Panc1 (cell line): ENCODE measurements around the gene BNIP5. TPM values are rescaled to one million over a fixed set of nuclear protein-coding genes. Genes with fewer than 3 reads are reported as not detected.

ENCODE experiments used
- ATAC-seq: fragments of 200-7000 bp; cut with Tn5 transposase; 2 replicates; pipeline ENCODE4 v1.9.1; 2020; ENCODE audit warnings: mild to moderate bottlenecking, moderate library complexity
- BruUV-seq: library from RNA; stranded (reverse); fragments of 400-500 nt; replicated peaks from 2 replicates; lab custom pipeline; 2021; lab: Mats Ljungman, UMichigan
- CTCF ChIA-PET: fragments of 300-600 bp; sonication (Branson Sonifier 250); formaldehyde crosslinking; loops from one replicate; lab custom pipeline; 2022; ENCODE audit warnings: antibody characterized with exemption; lab: Charles Lee
- POLR2A ChIA-PET: fragments of 300-600 bp; sonication (Branson Sonifier 250); formaldehyde crosslinking; loops from one replicate; lab custom pipeline; 2022; ENCODE audit warnings: antibody characterized with exemption; lab: Charles Lee
- DNase-seq: peaks from one replicate; pipeline ENCODE4 v3.0.0-alpha.2; 2010; ENCODE audit warnings: low read depth, low spot score
- H3K27ac ChIP-seq: 2 replicates; pipeline ENCODE4 v1.5.1; 2011; ENCODE audit warnings: mild to moderate bottlenecking, low read length, inconsistent platforms
- H3K27me3 ChIP-seq: fragments of 200-500 bp; sonication (Bioruptor generic); 2 replicates; pipeline ENCODE4 v1.6.0; 2014; ENCODE audit warnings: low read length, inconsistent platforms; ENCODE audit not compliant: control insufficient read depth, insufficient read depth
- H3K36me3 ChIP-seq: fragments of 200-500 bp; sonication (Bioruptor generic); 2 replicates; pipeline ENCODE4 v1.5.1; 2014; ENCODE audit warnings: inconsistent platforms, mild to moderate bottlenecking, low read length, moderate library complexity; ENCODE audit not compliant: control insufficient read depth, insufficient read depth
- H3K4me1 ChIP-seq: 2 replicates; pipeline ENCODE4 v1.5.1; 2011; ENCODE audit warnings: inconsistent platforms, mild to moderate bottlenecking, low read length, moderate library complexity; ENCODE audit not compliant: control insufficient read depth, insufficient read depth
- H3K4me3 ChIP-seq, 2 experiments: 2 replicates each; pipeline ENCODE4 v1.5.1; 2011 to 2012; ENCODE audit warnings: low read depth in 2 of 2, low read length in 2 of 2, mild to moderate bottlenecking in 2 of 2, inconsistent platforms in 1 of 2, moderate library complexity in 1 of 2
- H3K9me3 ChIP-seq: fragments of 200-500 bp; sonication (Bioruptor generic); 2 replicates; pipeline ENCODE4 v1.5.1; 2014; ENCODE audit warnings: low read depth, mild to moderate bottlenecking, inconsistent platforms, low read length, moderate library complexity; ENCODE audit not compliant: control insufficient read depth, insufficient read depth
- POLR2AphosphoS5 ChIP-seq: IDR thresholded peaks from 2 replicates; pipeline ENCODE4 v1.6.1; 2012; ENCODE audit warnings: mild to moderate bottlenecking, low read depth, low read length, moderate library complexity
- REST ChIP-seq, 2 experiments: IDR thresholded peaks; 2 replicates each; pipeline ENCODE4 v1.6.1; 2011 to 2012; ENCODE audit warnings: low read depth in 2 of 2, control low read depth in 1 of 2, low read length in 1 of 2, mild to moderate bottlenecking in 1 of 2, moderate library complexity in 1 of 2; ENCODE audit not compliant: insufficient read depth in 1 of 2
- SIN3A ChIP-seq: IDR thresholded peaks from 2 replicates; pipeline ENCODE4 v1.6.1; 2012; ENCODE audit warnings: low read depth, mild to moderate bottlenecking, low read length, moderate library complexity, borderline replicate concordance; ENCODE audit not compliant: insufficient read depth
- TCF7L2 ChIP-seq: IDR thresholded peaks from 2 replicates; pipeline ENCODE4 v1.6.1; 2011; ENCODE audit warnings: mild to moderate bottlenecking, low read depth, low read length, inconsistent platforms
- in situ Hi-C: cut with HindIII; loops from 2 replicates; pipeline ENCODE4 v1.10.0; 2016; ENCODE audit warnings: low sequenced_read_pairs, low pct_unique_long_range_greater_than_20kb
- intact Hi-C: fragments of 100-400 bp; cut with micrococcal nuclease; formaldehyde crosslinking; loops from one replicate; pipeline ENCODE4 v1.10.0; 2022; ENCODE audit not compliant: unreplicated experiment
- total RNA-seq: library from RNA; stranded (reverse); gene quantifications from one replicate; pipeline ENCODE4 v1.2.1, GENCODE V29; 2021; ENCODE audit not compliant: unreplicated experiment
- TF ChIP-seq, protein P1 (sequence below): fragments of 450-650 bp; IDR thresholded peaks from 2 replicates; pipeline ENCODE4 v1.5.1; 2017; ENCODE audit warnings: mild to moderate bottlenecking

BNIP5 gene
- total RNA-seq, 1 experiment from 2014 or later, result not detected

DNA sequence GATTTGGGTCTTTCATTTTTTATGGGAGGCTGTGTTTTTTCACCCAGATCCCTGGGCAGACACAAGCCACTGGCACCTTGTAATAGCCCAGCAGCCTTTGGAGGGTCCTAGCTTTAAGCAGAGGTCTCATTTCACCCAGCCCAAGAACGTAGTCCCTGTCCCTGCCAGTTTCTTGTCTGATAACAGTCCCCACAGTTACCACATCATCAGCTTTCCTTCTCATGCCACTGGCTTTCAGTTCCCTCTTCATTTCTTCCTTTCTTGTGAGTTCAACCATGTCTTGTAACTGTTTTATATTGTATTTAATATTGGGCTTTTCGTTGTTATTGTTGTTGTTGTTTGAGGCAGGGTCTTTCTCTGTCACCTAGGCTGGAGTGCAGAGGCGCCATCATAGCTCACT lies 56.2 kb downstream of the BNIP5 start:
- no peaks in the 10 kb centered on the region for H3K9me3 ChIP-seq
- CTCF ChIA-PET, result no interaction called here
- POLR2A ChIA-PET, result no interaction called here

GRCh38 chr6:36277946-36278470 lies 58.7 kb downstream of the BNIP5 start:
- Histone ChIP-seq H3K27me3 (peaks cover 20% of the 10 kb centered on the region), H3K36me3 (no peaks in the 10 kb centered on the region), H3K9me3 (no peaks in the 10 kb centered on the region), H3K27ac (no peak overlapping the region), H3K4me3 (no peak overlapping the region), H3K4me1 (no peaks in the 10 kb centered on the region)
- ChIA-PET POLR2A (no interaction called here), CTCF (no interaction called here)
- in situ Hi-C loops (no loop called here), intact Hi-C loops (no loop called here)
- DNase-seq (no peak), ATAC-seq (no peak)
- BruUV-seq, result no TSS peak
- TF ChIP-seq SIN3A, result no peak
- TF ChIP-seq REST (IDR thresholded peaks at IDR 0.05; ENCODE audit: insufficient read depth in 1 of 2, low read depth in 2 of 2, low read length in 1 of 2), result no peak
- TF ChIP-seq, protein P1, sequence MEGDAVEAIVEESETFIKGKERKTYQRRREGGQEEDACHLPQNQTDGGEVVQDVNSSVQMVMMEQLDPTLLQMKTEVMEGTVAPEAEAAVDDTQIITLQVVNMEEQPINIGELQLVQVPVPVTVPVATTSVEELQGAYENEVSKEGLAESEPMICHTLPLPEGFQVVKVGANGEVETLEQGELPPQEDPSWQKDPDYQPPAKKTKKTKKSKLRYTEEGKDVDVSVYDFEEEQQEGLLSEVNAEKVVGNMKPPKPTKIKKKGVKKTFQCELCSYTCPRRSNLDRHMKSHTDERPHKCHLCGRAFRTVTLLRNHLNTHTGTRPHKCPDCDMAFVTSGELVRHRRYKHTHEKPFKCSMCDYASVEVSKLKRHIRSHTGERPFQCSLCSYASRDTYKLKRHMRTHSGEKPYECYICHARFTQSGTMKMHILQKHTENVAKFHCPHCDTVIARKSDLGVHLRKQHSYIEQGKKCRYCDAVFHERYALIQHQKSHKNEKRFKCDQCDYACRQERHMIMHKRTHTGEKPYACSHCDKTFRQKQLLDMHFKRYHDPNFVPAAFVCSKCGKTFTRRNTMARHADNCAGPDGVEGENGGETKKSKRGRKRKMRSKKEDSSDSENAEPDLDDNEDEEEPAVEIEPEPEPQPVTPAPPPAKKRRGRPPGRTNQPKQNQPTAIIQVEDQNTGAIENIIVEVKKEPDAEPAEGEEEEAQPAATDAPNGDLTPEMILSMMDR, result no peak
- no peak for TF ChIP-seq POLR2AphosphoS5
- no peak for TF ChIP-seq TCF7L2

More for the DNA sequence above, 56.2 kb downstream of the BNIP5 start:
- Histone ChIP-seq H3K4me3 (no peak overlapping the region), H3K27ac (no peak overlapping the region), H3K27me3 (peaks cover 14% of the 10 kb centered on the region), H3K36me3 (no peaks in the 10 kb centered on the region), H3K4me1 (no peaks in the 10 kb centered on the region)
- no peak for DNase-seq
- in situ Hi-C loops, result no loop called here
- intact Hi-C loops, result no loop called here
- BruUV-seq, result no TSS peak
- ATAC-seq, result no peak
- TF ChIP-seq REST (IDR thresholded peaks at IDR 0.05; ENCODE audit: insufficient read depth in 1 of 2, low read depth in 2 of 2, low read length in 1 of 2), result no peak
- TF ChIP-seq SIN3A, result no peak
- TF ChIP-seq, protein P1, result no peak
- no peak for TF ChIP-seq TCF7L2
- no peak for TF ChIP-seq POLR2AphosphoS5
